GM19193 (cell line): Measurements from ENCODE around the gene POU6F1.

Source experiments
- POLR2A ChIP-seq: IDR thresholded peaks from 4 replicates; pipeline ENCODE4 v1.6.1; 2011; ENCODE audit not compliant: insufficient read depth, insufficient read length; ENCODE audit errors: extremely low read depth

The POU6F1 gene

DNA sequence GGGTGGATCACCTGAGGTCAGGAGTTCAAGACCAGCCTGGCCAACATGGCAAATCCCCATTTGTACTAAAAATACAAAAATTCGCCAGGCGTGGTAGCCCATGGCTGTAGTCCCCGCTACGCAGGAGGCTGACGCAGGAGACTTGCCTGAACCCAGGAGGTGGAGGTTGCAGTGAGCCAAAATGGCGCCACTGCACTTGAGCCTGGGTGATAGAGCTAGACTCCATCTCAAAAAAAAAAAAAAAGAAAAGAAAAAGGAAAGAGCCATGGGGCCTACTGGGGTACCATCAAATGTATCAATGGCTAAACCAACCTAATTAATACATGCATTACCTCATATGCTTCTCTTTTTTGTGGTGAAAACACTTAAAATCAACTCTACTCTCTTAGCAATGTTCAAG, 55.6 kb downstream of the POU6F1 start:
- no peak for TF ChIP-seq POLR2A

- no peak for TF ChIP-seq POLR2A
Observed at GRCh38 chr12:51160814-51161459, 56.9 kb downstream of the POU6F1 start.

- no peak for TF ChIP-seq POLR2A
Observed at GRCh38 chr12:51156245-51156765, 61.6 kb downstream of the POU6F1 start.

DNA sequence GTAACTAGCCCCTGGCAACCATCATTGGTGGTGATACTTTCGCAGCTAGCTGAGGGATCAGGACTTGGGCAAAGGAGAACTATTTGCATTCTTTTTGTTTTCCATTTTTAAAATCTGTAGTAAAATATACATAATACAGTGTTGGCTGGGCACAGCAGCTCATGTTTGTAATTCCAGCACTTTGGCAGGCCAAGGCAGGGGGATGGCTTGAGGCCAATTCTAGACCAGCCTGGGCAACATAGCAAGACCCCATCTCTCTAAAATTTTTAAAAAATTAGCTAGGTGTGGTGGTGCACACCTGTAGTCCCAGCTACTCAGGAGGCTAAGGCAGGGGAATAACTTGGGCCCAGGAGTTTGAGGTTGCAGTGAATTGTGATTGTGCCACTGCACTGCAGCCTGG, 64.9 kb downstream of the POU6F1 start:
- no peak for TF ChIP-seq POLR2A

DNA sequence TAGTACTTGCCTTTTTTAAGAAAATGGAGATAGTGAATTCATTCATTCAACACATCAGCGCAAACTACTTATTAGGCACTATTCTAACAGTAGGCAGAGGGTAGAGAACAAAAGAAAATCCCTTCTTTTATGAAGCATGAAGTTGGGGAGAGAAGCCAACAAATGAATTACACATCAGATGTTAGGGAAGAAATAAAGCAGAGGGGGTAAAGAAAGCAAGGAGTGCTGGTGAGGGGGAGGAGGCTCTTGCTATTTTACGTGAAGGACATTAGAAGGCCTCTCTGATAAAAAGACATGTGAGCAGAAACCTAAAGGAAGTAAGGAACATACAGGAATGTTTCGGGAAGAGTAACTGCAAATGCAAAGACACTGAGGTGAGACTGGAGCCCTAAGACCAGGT, 67.1 kb downstream of the POU6F1 start:
- TF ChIP-seq POLR2A: no peak

GRCh38 chr12:51147309-51147708, 70.6 kb downstream of the POU6F1 start:
- no peak for TF ChIP-seq POLR2A

DNA sequence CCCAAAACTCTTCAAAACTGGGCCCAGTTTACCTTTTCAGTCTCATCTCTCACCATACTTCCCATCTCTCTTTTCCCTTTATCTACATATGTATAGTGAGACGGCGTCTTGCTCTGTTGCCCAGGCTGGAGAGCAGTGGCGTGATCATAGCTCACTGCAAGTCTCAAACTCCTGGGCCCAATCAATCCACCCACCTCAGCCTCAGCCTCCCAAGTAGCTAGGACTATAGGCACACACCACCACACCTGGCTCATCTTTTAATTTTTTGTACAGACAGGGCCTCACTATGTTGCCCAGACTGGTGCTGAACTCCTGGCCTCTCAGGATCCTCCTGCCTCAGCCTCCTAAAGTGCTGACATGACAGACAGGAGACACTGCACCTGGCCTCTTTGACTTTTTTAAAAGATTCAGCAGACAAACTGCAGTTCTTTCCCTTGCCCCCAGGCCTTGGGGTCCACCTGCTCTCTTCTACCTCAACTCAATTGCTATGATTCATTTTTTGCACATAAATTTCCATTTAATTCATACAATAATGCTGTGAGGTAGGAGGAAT, 78.5 kb downstream of the POU6F1 start:
- no peak for TF ChIP-seq POLR2A
